Cardiac fibroblast (primary cell): ENCODE measurements around the gene OMG.

Source experiments
- DNase-seq, 2 donors: peaks; one replicate each; pipeline versions ENCODE4 v3.0.0 to v3.0.0-alpha.2; 2010; ENCODE audit warnings: low read depth in 2 of 2
- H3K4me3 ChIP-seq, 2 donors: replicated peaks in 1 of 2; 1 replicate in 1 of 2; 2 replicates in 1 of 2; pipeline ENCODE4 v1.5.1; 2011; ENCODE audit warnings: low read depth in 2 of 2, low read length in 2 of 2, mild to moderate bottlenecking in 2 of 2, moderate library complexity in 1 of 2
- CTCF ChIP-seq: IDR thresholded peaks from one replicate; pipeline ENCODE4 v1.5.1; 2011; ENCODE audit warnings: low read depth, mild to moderate bottlenecking, low read length, inconsistent platforms

Gene OMG

GRCh38 chr17:31321966-31322365, 24.9 kb upstream of the OMG start:
- no peak overlapping the region for H3K4me3 ChIP-seq
- DNase-seq = no peak
- no peak for TF ChIP-seq CTCF

GRCh38 chr17:31321481-31321880, 24.4 kb upstream of the OMG start, which contains the start of gene EVI2A:
TSS of gene EVI2A (minus strand) at chr17:31321622. CDS start at chr17:31319013, 2,609 bp downstream.
- peak; percentile 81 to 87 for DNase-seq
- peak within 1 kb of the TSS in 1 of 2 donors; percentile 26 for H3K4me3 ChIP-seq
- no peak for TF ChIP-seq CTCF

- no peak for TF ChIP-seq CTCF
- DNase-seq = peak; percentile 40 to 43
- peak overlapping the region in 1 of 2 donors; percentile 26 for H3K4me3 ChIP-seq
Measured at GRCh38 chr17:31320791-31321190, 23.8 kb upstream of the OMG start.

GRCh38 chr17:31320241-31320640, 23.2 kb upstream of the OMG start:
- no peak for DNase-seq
- H3K4me3 ChIP-seq = no peak overlapping the region
- TF ChIP-seq CTCF = no peak

GRCh38 chr17:31318851-31319661, 22.0 kb upstream of the OMG start:
- H3K4me3 ChIP-seq = no peak overlapping the region
- TF ChIP-seq CTCF = no peak
- no peak for DNase-seq

GRCh38 chr17:31318298-31318801, 21.3 kb upstream of the OMG start:
- DNase-seq = peak; percentile 87 to 92
- TF ChIP-seq CTCF = no peak
- H3K4me3 ChIP-seq = no peak overlapping the region
